Stimulated activated CD8-positive, alpha-beta memory T cell treated with anti-CD3 and anti-CD28 coated beads, Interleukin-12 subunit alpha, Interleukin-12 subunit beta, amount 100 ng/mL, for 1 hour (primary cell): ENCODE measurements around the gene ZGPAT.

Experiments
- DNase-seq: peaks from one replicate; pipeline ENCODE4 v3.0.0-alpha.2; 2020; ENCODE audit warnings: low read depth

ZGPAT gene

DNA sequence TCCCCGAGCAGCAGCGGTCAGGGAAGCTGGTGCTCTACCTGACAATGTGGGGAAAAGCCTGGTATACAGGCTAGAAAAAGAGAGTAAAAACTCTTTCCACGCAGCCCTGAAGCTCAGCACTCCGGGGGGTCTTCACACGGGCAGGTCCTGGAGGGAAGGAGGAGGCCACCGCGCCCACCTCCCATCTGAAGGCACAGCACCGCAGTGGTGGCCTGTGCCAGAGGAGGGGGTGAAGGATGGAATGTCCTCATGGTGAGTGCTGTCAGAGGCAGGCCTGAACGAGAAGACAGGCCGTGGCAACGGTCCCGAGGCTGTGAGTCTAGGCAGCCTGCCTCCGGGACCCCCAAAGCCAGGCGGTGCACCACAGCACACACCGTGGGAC lies 37.6 kb downstream of the ZGPAT start:
- DNase-seq = no peak

DNA sequence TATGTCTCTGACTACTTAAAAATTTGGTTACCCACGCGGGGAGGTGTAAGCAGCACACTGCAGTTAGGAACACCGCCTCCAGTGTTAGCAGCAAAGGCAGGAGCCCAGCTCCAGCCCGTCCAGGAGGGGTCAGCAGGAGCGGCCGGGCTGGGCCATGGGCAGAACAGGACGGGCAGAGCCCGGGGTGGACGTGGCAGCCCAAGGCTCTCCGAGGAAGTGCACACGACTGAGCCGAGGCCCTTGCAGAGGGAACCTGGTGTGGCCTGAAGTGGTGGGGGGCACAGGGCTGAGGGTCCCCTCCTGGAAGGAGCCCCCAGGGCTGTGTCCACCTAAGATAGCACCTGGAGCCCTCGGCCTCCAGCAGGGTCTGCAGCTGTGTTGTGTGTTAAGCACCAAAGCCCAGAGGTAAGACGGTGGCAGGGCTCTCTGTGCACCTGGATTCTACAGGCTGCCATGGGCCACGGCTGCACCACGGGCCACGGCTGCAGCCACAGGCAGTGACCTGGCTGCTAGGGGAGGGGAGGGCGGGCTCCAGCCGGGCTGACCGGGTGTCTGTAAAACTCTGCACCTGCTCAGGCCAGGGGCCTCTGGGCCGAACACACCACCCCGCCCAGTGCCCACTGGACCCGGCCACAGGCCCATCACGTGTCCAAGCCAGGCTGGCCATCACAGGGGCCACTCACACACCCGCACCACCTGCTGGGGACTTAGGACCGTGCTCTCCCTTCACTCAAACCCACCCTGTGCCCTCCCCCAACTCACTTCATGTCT lies 38.3 kb downstream of the ZGPAT start:
- no peak for DNase-seq

DNA sequence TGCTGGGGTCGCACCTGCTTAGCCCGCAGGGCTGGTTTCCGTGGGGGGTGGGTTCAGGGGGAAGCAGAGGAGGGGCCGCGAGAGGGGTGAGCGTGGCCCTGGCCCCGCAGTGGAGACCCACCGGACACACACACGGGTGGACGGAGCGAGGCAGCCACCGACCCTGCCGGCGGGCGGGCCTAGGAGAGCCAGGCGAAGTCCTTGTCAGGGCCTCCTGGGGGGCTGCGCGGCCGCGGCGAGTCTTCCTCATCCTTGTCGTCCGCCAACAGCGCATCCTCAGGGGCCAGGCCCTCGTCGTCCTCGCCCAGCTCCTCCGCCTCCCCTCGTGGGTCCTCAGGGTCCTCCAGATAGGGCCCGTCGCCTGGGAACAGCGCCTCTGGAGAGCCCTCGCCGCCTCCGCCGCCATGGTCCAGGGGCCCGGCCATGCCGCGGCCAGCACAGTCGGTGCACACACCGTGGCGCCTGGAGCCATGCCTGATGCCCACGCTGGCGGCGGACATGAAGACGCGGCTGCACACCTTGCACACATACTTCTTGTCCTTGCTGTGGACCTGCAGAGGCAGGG lies 39.0 kb downstream of the ZGPAT start:
- no peak for DNase-seq

DNA sequence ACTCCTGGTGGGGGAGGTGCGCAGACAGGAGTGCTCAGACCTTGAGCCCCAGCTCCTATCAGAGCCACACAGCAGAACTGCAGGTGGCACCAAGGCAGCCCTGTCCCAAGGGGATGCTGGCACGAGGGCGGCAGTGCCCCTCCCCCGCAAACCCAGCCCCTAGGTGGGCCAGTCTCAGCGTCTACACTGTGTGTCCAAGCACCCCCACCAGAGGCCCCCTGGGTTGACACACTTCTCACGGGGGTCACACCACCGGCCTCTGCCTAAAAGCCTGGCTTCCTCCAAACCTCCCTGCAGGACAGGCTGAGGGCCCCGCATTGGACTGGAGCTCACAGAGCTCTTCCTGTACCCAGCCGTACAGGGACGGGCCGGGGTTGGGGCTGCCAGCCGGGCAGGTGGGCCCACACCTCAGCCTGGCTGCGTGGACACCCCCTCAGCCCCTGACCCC lies 39.8 kb downstream of the ZGPAT start:
- DNase-seq = no peak

DNA sequence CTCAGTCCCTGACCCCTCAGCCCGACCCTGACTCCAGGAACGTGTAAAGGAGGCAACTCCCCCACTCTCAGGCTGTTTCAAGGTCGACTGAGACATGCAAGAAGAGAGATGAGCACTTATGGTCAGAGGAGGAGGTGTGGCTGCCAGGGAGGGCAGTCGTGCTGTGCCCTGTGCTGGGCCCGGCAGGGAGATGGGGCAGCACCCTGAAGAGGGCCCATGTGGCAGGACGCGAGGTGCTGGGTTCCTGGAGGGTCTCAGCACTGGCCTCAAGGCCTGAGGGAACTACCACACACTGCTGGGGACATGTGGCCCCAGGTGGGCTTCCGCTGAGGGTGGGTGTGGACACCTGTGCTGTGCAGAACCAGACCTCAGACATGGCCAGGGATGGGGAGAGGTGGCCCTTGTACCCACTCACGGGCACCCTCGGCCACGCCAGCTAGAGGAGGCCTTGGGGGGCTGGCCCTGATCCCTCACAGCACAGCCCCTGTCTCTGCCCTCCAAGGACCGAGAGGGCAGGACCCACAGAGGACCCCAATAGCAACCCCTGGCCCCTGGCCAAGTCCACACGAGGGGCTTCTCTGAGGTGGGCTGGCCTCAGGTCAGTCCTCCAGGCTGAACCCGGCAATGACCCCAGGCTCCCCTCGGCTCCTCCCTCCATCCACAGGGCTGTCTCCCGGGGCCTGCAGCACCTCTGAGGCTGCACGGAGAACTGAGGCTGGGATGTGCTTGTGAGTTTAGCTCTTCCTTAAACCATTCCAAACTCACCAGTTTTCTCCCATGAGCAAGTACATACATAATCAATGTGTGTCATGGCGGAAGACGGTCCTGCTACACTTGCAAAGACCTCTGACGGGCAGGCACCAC lies 40.5 kb downstream of the ZGPAT start:
- DNase-seq = no peak

DNA sequence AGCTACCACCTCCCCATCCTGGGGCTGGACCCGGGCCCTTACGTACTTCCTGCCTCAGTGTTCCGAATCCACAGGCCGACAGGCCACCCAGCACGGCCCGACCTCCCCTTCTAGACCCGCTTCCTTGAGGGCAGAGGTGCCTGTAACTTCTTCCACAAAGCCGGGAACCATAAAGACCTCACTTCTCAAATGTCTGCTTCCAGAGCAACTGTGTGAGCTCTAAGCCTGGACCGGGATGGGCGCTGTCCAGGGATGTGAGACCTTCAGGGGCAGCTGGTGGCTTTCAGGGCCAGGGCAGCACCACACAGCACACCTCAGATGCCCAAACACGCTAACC lies 41.1 kb downstream of the ZGPAT start:
- no peak for DNase-seq

DNA sequence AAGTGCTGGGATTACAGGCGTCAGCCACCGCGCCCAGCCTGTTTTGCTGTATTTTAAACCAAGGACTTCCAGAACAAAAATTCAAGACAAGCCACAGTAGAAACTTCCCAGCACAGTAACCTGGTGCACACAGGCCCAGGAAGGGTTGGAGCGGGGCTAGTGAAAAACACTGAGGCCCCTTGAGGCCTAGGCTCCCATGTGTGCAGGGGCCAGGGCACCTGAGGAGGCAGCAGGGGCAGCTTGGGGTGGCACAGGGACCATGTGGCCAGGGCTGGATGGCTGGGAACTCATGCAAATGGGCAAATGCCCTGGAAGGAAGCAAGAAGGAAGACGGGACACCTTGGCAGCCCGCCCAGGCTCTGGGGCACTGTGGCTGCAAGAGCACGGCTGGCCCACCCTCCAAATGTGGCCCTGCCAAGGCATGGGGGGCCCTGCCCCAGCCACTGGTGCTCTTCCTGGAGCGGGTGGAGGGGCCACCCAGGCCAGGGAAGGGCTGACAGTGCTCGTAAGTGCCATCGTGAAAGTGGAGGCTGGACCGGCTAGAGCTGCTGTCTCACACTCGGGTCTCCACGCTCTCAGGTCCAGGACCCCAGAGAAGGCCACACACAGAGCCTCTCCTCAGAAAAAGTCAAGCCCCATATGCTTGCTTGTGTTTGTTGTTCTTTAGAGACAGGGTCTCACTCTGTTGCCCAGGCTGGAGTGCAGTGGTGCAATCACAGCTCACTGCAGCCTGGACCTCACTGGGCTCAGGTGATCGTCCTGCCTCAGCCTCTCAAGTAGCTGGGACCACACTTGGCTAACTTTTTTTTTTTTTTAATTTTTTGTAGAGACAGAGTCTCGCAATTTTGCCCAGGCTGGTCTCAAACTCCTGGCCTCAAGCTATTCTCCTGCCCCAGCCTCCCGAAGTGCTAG lies 42.0 kb downstream of the ZGPAT start:
- no peak for DNase-seq

DNA sequence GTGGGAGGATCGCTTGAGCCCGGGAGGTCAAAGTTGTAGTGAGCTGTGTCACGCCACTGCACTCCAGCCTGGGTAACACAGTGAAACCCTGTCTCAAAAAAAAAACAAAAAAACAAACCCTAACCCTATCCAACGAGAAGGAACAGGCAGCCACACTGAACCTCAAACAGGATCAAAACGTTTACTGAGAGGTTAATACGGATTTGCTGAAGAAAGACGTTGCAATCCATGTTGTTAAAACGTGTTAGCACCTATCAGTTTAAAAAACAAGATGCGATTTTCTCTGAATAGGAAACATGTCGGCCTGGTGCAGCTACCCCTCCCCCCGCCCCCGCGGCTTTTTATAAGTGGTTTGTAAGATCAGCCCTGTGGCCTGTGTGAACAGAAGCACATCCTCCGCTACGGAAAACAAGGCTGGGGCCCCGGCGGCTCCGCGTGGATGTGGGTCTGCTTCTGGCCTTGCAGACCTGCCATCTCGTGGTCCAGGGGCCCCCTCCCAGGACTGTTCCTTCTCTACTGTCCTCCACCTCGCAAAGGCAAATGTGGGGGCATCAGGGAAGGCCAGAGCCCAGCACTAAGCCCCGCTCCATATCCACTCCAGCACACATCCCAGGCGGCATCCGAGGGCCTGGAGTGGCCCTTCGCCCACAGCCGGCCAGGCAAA lies 43.1 kb downstream of the ZGPAT start:
- no peak for DNase-seq

DNA sequence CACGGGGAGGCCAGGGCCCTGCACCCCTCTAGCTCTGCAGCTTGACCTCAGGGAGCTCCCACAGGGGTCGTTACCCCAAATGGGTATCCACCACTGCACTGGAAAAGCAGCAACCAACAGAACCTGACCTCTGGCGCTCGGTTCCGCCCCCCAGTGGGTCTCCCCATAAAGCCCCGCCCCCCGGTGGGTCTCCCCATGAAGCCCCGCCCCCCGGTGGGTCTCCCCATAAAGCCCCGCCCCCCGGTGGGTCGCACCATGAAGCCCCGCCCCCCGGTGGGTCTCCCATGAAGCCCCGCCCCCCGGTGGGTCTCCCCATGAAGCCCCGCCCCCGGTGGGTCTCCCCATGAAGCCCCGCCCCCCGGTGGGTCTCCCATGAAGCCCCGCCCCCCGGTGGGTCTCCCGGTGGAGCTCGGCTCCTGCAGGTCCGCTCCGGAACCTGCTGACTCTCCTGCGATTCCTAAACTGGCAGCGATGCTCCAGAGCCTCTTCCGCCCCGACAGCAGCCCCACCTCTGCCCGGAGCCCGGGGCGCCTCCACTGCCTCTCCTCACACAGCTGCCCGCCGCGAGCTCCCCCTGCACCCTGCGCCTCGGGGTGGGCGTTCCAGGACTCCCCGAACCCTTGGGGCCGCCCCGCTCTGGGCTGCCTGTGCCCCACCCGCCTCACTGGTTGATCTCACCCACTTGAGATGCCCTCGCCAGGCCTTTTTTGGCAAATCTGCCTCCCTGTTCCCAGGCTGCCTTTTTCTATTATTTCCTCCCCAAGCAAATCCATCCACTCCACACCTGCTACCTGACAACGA lies 43.8 kb downstream of the ZGPAT start:
- no peak for DNase-seq

DNA sequence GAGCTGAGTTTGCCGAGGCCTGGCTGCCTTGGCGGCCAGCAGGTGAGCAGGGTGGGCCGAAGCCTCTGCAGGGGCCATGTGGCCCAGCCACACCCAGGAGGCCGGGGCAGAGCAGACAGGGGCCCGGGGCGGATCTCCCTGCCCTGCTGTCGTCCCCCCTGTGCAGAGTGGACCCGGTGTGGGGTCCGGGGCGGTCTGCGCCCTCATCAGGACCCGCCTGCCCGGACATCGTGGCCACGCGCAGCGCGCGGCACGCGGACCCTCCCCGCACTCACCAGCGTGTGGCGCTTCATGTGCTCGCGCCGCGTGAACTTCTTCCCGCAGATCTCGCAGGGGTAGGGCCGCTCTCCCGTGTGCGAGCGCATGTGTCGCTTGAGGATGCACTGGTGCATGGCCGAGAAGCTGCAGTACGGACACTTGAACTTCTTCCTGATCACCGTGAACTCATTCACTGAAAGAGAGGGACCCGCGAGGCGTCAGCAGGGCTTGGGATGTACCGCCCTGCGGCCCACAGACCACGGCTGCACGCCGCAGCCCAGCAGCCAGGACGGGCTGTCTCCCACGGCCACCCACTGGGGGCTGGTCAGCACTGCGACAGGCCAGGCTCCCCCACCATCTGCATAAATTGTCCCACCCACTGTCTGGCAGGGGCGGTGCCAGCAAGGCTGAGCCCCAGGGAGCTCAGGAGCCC lies 44.7 kb downstream of the ZGPAT start:
- no peak for DNase-seq

DNA sequence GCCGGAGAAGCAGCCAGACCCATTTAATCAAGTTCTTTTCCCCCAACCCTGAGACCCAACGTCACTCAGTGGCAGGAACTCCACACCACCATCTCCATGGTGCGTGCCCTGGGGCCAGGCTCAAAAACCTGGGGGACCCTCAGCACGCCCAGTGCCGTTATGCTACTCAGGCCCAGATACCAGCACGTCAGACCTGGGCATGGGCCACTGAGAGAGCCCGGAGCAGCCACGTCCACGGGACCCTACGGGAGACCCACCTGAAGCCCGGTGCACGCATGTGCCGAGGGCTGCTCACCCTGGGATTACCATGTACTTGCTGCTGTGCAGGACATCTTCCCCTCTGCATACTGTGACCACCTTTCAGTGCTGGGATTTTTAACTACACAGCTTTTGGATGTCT lies 45.5 kb downstream of the ZGPAT start:
- no peak for DNase-seq

DNA sequence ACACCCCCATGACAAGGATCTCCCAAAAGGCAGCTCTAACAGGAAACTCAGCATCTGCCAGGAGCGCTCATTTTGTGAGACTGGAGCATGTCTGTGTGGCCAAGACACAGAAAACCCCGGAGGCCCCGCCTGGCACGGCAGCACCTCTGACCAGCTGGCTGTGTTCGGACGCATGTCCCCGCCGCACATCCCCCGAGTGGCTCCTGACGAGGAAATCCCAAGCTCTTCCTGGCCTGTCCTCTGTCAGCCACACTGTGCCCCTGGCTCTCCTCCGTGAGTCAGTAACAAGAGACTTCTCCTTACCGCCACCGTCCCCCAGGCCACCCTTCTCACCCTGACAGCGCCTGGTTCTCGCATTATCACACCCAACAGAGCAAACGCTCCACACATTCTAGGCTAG lies 46.2 kb downstream of the ZGPAT start:
- DNase-seq = no peak

DNA sequence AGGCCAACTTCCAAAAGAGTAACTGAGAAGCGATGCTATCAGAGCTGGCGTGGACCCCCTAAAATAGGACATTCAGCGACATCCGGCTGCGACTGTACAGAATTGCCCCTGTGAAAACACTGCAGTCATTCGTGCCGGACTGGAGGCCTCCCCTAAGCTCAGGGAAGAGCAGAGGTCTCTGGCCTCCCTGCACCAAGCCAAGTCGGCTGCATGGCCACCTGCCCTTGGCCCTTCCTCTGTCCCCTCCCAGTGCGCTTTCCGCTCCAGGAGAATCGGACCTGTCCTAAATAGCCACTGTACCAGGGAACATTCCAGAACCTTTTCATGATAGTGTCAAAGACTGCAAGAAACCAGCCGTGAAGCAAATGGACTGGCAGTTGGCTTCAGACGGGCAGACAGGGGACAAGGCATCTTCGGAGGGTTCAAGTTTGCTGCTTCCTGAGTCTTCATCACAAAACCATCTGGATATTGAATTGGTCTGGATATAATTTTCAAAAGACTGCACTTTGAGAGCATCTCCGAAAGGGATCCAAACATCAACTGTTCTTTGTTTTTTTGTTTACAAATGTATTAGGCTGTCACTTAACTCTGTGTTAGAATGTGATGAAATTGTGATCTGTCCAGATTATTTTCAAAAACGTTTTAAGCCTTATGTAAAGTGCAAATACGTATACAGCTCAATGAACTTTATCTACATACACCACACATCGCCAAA lies 48.3 kb downstream of the ZGPAT start:
- DNase-seq = no peak

DNA sequence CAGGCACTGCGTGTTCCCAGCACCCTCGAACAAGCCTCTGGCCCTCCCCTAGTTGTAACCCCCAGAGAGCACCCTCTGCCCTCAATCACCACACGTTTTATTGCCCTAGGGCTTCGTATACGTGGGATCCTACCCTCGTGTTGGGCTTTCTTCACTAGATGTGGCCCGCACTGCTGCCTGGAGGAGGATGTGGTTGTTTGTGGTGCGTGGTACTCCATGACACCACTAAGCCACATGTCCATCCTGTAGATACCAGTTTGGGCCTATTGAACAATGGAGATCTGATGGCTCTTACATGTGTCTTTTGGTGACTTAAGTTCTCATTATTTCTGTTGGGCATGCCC lies 48.8 kb downstream of the ZGPAT start:
- DNase-seq = no peak

DNA sequence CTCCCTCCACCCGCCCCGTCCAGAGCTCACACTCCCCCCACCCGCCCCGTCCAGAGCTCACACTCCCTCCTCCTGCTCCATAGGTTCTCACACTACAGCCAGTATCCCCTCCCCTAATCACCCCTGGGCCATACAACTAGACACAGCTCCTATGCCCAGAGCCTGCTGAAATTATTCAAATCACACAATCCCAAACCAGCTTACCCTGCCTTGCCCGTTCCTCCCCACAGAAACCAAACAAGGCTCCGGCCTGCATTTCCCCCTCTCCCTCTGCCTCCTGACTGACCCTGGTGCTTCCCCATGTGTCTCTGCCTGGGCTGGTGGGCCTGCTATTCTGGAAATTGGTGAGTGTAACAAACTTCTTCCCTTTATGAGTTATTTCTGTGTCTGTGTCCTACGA lies 50.3 kb downstream of the ZGPAT start:
- DNase-seq = no peak

DNA sequence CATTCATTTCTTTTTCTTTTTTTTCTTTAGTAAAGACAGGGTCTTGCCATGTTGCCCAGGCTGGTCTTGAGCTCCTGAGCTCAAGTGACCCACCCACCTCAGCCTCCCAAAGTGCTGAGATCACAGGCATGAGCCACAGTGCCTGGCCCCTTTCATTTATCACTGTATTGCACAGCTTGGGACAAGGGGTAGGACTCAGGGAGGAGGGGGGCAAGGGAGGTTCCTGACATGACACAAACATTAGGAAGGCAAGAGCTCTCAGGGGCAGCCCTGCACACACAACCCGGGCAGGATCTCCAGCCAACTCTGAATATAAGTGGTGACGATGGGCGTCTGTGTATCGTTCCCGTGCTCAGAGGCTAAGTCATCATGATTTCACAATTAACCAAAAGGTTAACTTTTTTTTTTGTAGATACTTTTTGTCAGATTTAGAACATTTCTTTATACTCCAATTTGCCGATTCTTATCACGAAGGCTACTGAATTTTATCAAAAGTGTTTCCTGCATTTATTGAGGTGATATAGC lies 51.6 kb downstream of the ZGPAT start:
- DNase-seq = no peak

DNA sequence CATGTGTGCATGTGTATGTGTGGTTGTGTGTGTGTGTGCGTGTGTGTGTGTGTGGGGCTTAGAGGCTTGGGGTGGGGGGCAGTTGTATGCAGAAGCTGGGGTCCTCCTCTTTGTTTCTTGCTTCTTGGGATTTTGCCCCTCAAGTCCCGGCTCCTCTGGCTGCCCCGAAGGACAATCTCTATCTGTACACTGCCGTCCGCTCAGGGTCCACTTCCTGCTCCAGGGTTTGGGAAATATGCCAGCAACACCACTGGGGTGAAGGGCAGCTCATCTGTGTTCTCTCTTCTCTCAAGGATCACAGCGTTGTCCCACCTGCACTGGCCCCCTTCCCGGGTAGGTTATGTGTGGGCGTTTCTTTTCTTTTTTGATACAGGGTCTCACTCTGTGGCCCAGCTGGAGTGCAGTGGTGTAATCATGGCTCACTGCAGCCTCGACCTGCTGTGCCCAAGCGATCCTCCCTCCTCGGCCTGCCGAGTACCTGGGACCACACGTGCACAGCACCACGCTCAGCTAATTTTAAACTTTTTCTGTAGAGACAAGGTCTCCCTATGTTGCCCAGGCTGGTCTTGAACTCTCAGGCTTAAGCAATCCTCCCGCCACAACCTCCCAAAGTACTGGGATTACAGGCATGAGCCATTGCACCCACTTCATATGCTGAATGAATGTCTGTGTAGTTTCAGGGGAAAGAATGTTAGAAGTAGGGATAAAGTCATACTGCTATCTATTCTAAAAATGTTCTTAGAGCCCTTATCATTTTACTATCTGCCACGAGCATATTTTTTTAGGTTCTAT lies 57.4 kb downstream of the ZGPAT start:
- no peak for DNase-seq

DNA sequence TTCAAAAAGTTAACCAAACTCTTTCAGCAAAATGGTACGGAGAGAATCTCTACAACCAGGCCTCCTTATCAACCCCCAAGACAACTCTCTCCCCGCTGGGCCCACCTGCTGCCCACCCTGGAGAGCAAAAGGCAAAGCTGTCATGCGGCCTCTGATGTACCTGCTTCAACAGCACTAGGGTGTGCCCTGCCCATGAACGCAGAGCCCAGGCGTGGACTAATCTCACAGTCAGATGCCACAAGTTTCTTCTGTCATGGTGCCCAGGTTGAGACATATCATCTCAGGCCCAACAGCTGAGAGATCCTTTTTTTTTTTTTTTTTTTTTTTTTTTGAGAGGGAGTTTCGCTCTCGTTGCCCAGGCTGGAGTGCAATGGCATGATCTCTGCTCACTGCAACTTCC lies 58.1 kb downstream of the ZGPAT start:
- DNase-seq = no peak
